Neural crest cell (in vitro differentiated cells): ENCODE measurements around the gene DMC1. TPM values are rescaled to one million over a fixed set of nuclear protein-coding genes. Genes with fewer than 3 reads are reported as not detected.

Experiments
- DNase-seq: peaks from one replicate; pipeline ENCODE4 v3.0.0; 2021; ENCODE audit warnings: low read depth, mixed read lengths, low spot score
- H3K27ac Mint-ChIP-seq: one replicate; pipeline ENCODE4 v1.8.0; 2021; ENCODE audit warnings: mild to moderate bottlenecking, mixed read lengths; ENCODE audit not compliant: unreplicated experiment
- H3K27me3 Mint-ChIP-seq: 2 replicates; pipeline ENCODE4 v1.8.0; 2021; ENCODE audit warnings: low read depth, mild to moderate bottlenecking, mixed read lengths
- H3K36me3 Mint-ChIP-seq: 2 replicates; pipeline ENCODE4 v1.8.0; 2021; ENCODE audit warnings: low read depth, mild to moderate bottlenecking, mixed read lengths
- H3K4me1 Mint-ChIP-seq: 2 replicates; pipeline ENCODE4 v1.8.0; 2021; ENCODE audit warnings: mixed read lengths
- H3K4me3 Mint-ChIP-seq: one replicate; pipeline ENCODE4 v1.8.0; 2021; ENCODE audit warnings: mild to moderate bottlenecking, mixed read lengths
- H3K9me3 Mint-ChIP-seq: 2 replicates; pipeline ENCODE4 v1.8.0; 2021; ENCODE audit warnings: mixed read lengths
- total RNA-seq: library from RNA; stranded (reverse); gene quantifications from 2 replicates; pipeline ENCODE4 v1.2.1, GENCODE V29; 2021
- TF ChIP-seq, protein P1 (sequence below): fragments of 200-600 bp; sonication (generic); conservative IDR thresholded peaks from 2 replicates; pipeline ENCODE4 v1.5.0; 2021; ENCODE audit warnings: antibody characterized with exemption, mild to moderate bottlenecking

Gene DMC1
- total RNA-seq, 1 donor from 2014 or later: 9.0 TPM

DNA sequence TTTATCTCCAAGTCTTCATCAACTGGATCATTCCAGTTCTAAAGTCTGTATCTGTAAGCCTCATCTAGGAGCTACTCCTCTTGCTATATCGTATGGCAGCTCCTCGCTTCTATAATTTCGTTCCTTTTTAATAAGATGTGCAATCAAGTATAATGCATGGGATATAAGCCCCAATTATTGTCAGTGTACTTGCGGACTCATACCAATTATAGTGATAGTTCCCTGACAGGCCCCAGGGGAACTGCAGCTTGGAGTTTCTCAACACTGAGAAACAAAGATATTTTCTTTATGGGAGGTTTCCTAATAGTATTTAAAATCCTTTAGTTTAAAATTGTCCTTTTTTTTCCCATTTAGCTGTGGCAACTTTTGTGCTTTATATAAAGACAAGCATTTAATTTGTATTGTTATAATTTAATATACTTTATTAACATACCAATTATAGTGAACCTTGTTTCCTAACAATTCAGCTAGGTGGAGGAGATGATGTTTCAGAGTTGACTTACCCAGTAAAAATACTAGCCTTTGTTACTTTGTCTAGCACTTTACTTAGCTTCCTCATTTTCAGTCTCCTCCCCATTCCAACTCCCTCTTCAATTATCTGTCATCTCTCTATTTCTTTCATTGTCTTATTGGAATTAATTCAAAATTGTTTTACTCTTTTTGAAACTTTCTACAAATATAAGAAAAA is 38.6 kb downstream of the DMC1 start:
- Mint-ChIP-seq H3K27me3 (no peaks in the 10 kb centered on the region), H3K4me3 (no peak overlapping the region), H3K36me3 (no peaks in the 10 kb centered on the region), H3K9me3 (no peaks in the 10 kb centered on the region), H3K4me1 (peaks cover 5% of the 10 kb centered on the region), H3K27ac (no peak overlapping the region)
- TF ChIP-seq, protein P1, sequence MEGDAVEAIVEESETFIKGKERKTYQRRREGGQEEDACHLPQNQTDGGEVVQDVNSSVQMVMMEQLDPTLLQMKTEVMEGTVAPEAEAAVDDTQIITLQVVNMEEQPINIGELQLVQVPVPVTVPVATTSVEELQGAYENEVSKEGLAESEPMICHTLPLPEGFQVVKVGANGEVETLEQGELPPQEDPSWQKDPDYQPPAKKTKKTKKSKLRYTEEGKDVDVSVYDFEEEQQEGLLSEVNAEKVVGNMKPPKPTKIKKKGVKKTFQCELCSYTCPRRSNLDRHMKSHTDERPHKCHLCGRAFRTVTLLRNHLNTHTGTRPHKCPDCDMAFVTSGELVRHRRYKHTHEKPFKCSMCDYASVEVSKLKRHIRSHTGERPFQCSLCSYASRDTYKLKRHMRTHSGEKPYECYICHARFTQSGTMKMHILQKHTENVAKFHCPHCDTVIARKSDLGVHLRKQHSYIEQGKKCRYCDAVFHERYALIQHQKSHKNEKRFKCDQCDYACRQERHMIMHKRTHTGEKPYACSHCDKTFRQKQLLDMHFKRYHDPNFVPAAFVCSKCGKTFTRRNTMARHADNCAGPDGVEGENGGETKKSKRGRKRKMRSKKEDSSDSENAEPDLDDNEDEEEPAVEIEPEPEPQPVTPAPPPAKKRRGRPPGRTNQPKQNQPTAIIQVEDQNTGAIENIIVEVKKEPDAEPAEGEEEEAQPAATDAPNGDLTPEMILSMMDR: no peak
- DNase-seq: no peak

DNA sequence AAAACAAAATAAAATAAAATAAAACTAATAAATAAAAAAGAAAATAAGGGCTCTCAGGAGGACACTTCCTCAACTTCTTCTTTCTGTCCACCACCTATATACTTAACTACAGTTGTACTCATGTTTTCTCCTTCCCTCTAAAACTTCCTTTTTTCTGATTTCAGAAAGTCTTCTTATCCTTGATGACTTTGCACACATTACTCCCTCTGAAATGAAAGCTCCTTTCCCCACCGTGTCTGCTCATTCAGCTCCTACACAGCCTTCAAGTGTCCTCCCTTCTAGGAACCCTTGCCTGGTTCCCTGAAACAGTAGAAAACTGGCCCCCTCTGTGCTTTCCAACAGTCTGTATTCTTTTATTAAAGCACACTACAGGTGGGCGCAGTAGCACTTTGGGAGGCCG is 45.6 kb downstream of the DMC1 start:
- Mint-ChIP-seq H3K36me3 (no peaks in the 10 kb centered on the region), H3K27me3 (no peaks in the 10 kb centered on the region), H3K4me1 (no peaks in the 10 kb centered on the region), H3K9me3 (no peaks in the 10 kb centered on the region), H3K27ac (no peak overlapping the region), H3K4me3 (no peak overlapping the region)
- no peak for DNase-seq
- TF ChIP-seq, protein P1: no peak

DNA sequence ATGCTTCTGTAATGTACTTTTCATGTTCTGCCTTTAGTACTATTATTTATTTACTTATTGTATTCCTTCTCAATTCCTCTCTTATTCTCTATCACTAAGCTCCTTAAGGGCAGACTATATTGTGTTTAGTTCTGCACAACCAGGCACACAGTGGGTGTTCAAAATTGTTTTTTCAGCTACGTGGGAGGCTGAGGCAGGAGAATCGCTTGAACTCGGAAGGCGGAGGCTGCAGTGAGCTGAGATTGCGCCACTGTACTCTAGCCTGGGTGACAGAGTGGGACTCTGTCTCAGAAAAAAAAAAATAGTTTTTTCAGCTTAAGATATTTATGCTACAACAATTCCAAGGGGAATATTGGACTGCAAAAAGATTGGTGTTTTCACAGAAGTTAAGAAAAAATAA is 46.5 kb downstream of the DMC1 start:
- TF ChIP-seq, protein P1: no peak
- no peak overlapping the region for H3K27ac Mint-ChIP-seq

DNA sequence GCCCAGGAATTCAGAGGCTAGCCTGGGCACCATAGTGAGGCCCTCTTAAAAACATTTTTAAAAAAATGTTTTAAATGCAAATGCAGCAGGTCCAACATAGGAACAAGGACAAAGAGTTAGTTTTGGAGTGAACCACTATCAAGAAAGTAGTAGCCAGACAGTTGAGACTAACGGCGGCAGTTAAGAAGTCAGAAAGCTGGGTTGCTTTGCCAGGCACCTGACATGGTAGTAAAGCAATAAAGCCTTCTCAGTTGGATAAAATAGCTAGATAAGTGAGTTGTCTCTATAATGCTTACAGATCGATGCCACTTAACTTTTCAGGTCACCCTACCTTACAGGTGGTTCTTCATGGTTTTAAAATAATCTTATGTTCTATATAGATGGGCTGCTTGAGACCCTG is 47.0 kb downstream of the DMC1 start:
- TF ChIP-seq, protein P1: no peak
- no peaks in the 10 kb centered on the region for H3K4me1 Mint-ChIP-seq
- H3K4me3 Mint-ChIP-seq: no peak overlapping the region
- no peak overlapping the region for H3K27ac Mint-ChIP-seq
- H3K36me3 Mint-ChIP-seq: no peaks in the 10 kb centered on the region
- DNase-seq: no peak
- no peaks in the 10 kb centered on the region for H3K9me3 Mint-ChIP-seq
- no peaks in the 10 kb centered on the region for H3K27me3 Mint-ChIP-seq

More for the DNA sequence above, 46.5 kb downstream of the DMC1 start:
- Mint-ChIP-seq H3K9me3 (no peaks in the 10 kb centered on the region), H3K36me3 (no peaks in the 10 kb centered on the region), H3K4me3 (no peak overlapping the region), H3K4me1 (no peaks in the 10 kb centered on the region), H3K27me3 (no peaks in the 10 kb centered on the region)
- DNase-seq: no peak

DNA sequence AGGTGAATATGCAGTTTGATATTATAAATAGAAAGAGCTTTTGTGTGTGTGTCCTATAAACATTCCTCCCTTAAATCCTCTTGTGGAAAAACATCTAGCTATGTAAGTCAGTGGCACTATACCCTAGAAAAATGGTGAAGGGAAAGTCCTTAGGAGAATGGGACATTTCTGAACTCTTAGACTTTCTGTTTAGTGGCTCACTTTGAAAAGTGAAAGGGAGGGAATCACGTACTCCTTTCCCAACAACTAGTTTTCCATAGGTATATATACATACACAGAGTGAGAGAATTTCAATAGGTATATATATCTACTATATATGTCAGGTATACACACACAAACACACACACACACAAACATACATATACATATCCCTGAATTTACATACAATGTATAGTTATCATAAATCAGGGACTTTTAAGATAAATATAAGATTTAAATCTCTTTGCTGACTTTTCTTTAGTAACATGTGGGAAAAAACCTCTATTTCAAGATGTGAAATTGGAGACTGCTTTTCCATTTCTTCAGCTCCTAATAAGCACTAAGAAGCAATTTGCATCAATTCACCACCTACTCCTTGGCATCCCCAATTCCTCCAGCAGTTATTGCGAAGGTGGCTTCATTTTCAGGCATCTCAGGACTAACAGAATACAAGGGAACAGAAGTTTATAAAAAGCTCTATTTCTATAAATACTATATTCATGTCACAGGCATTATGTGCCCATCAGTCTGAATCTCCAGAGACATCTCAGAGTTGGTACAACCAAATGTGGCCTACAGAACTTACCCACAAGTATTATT is 50.3 kb downstream of the DMC1 start:
- H3K4me1 Mint-ChIP-seq: no peaks in the 10 kb centered on the region
- H3K27ac Mint-ChIP-seq: no peak overlapping the region
- H3K9me3 Mint-ChIP-seq: no peaks in the 10 kb centered on the region
- no peak overlapping the region for H3K4me3 Mint-ChIP-seq
- TF ChIP-seq, protein P1: no peak
- no peaks in the 10 kb centered on the region for H3K27me3 Mint-ChIP-seq
- DNase-seq: no peak
- no peaks in the 10 kb centered on the region for H3K36me3 Mint-ChIP-seq
